HEK293 (cell line): Measurements from ENCODE around the gene VSTM2B.

Experiments
- CTCF ChIA-PET: fragments of 350-600 bp; formaldehyde crosslinking; extraction: SDS; loops from one replicate; lab custom pipeline; 2021; ENCODE audit warnings: antibody characterized with exemption; lab: Yijun Ruan, JAX
- POLR2A ChIA-PET: fragments of 300-600 bp; formaldehyde crosslinking; extraction: SDS; loops from one replicate; lab custom pipeline; 2020; ENCODE audit warnings: antibody characterized with exemption, inconsistent platforms; lab: Yijun Ruan, JAX
- H3K27ac ChIP-seq: fragments of 200-500 bp; sonication (Bioruptor generic); 2 replicates; pipeline ENCODE4 v1.5.1; 2014; ENCODE audit warnings: low read depth, low read length, control low read depth, inconsistent platforms; ENCODE audit errors: extremely low read depth
- H3K36me3 ChIP-seq, 2 experiments: fragments of 200-500 bp in 1 of 2; sonication (Bioruptor generic) in 1 of 2; 1 replicate in 1 of 2; 2 replicates in 1 of 2; pipeline ENCODE4 v1.5.1; 2014 to 2017; ENCODE audit warnings: inconsistent platforms in 2 of 2, low read length in 2 of 2; ENCODE audit not compliant: control insufficient read depth in 2 of 2, insufficient read depth in 1 of 2
- H3K4me1 ChIP-seq: fragments of 200-500 bp; sonication (Bioruptor generic); 2 replicates; pipeline ENCODE4 v1.5.1; 2014; ENCODE audit warnings: mild to moderate bottlenecking, low read length, inconsistent platforms; ENCODE audit not compliant: control insufficient read depth, insufficient read depth
- H3K4me3 ChIP-seq: 2 replicates; pipeline ENCODE4 v1.5.1; 2011; ENCODE audit warnings: low read depth, mild to moderate bottlenecking, control low read depth, low read length, moderate library complexity
- H3K9me3 ChIP-seq: fragments of 200-500 bp; sonication (Bioruptor generic); 2 replicates; pipeline ENCODE4 v1.5.1; 2014; ENCODE audit warnings: low read depth, low read length, inconsistent platforms; ENCODE audit not compliant: control insufficient read depth, insufficient read depth
- FEZF1 ChIP-seq: fragments of 450-650 bp; formaldehyde crosslinking; IDR thresholded peaks from 2 replicates; pipeline ENCODE4 v1.5.1; 2016; ENCODE audit warnings: missing biosample characterization, missing genetic modification characterization
- GLIS1 ChIP-seq: fragments of 450-650 bp; formaldehyde crosslinking; IDR thresholded peaks from 2 replicates; pipeline ENCODE4 v1.5.1; 2016; ENCODE audit warnings: missing biosample characterization, missing genetic modification characterization
- IKZF3 ChIP-seq: fragments of 450-650 bp; IDR thresholded peaks from 2 replicates; pipeline ENCODE4 v1.5.0; 2018; ENCODE audit warnings: missing biosample characterization, mild to moderate bottlenecking, missing genetic modification characterization, moderate library complexity
- KLF10 ChIP-seq: fragments of 450-650 bp; IDR thresholded peaks from 2 replicates; pipeline ENCODE4 v1.5.1; 2018; ENCODE audit warnings: missing biosample characterization, mild to moderate bottlenecking, missing genetic modification characterization
- KLF7 ChIP-seq: fragments of 450-650 bp; formaldehyde crosslinking; IDR thresholded peaks from 2 replicates; pipeline ENCODE4 v1.5.1; 2016; ENCODE audit warnings: missing biosample characterization, missing genetic modification characterization, borderline replicate concordance
- MZF1 ChIP-seq: fragments of 450-650 bp; formaldehyde crosslinking; IDR thresholded peaks from 2 replicates; pipeline ENCODE4 v1.5.1; 2017; ENCODE audit warnings: missing biosample characterization, missing genetic modification characterization, borderline replicate concordance
- SCRT1 ChIP-seq: fragments of 450-650 bp; formaldehyde crosslinking; IDR thresholded peaks from 2 replicates; pipeline ENCODE4 v1.5.1; 2016; ENCODE audit warnings: missing biosample characterization, missing genetic modification characterization, borderline replicate concordance
- SCRT2 ChIP-seq: fragments of 450-650 bp; formaldehyde crosslinking; IDR thresholded peaks from 2 replicates; pipeline ENCODE4 v1.5.1; 2016; ENCODE audit warnings: missing biosample characterization, missing genetic modification characterization
- ZBTB20 ChIP-seq: fragments of 450-650 bp; formaldehyde crosslinking; IDR thresholded peaks from 2 replicates; pipeline ENCODE4 v1.5.1; 2016; ENCODE audit warnings: missing biosample characterization, missing genetic modification characterization
- ZNF354C ChIP-seq: fragments of 450-650 bp; formaldehyde crosslinking; IDR thresholded peaks from 2 replicates; pipeline ENCODE4 v1.5.1; 2016; ENCODE audit warnings: missing biosample characterization, missing genetic modification characterization, low read depth, borderline replicate concordance
- ZNF571 ChIP-seq: fragments of 450-650 bp; formaldehyde crosslinking; IDR thresholded peaks from 2 replicates; pipeline ENCODE4 v1.5.0; 2017; ENCODE audit warnings: missing biosample characterization, missing genetic modification characterization
- ZNF768 ChIP-seq: fragments of 450-650 bp; formaldehyde crosslinking; IDR thresholded peaks from 2 replicates; pipeline ENCODE4 v1.5.1; 2018; ENCODE audit warnings: missing biosample characterization, mild to moderate bottlenecking, missing genetic modification characterization
- ZNF792 ChIP-seq: fragments of 450-650 bp; formaldehyde crosslinking; IDR thresholded peaks from 2 replicates; pipeline ENCODE4 v1.5.1; 2016; ENCODE audit warnings: missing biosample characterization, missing genetic modification characterization
- ZSCAN30 ChIP-seq: fragments of 450-650 bp; IDR thresholded peaks from 2 replicates; pipeline ENCODE4 v1.5.1; 2018; ENCODE audit warnings: missing biosample characterization, mild to moderate bottlenecking, missing genetic modification characterization, moderate library complexity
- TF ChIP-seq, protein P1 (sequence below): fragments of 450-650 bp; formaldehyde crosslinking; IDR thresholded peaks from 2 replicates; pipeline ENCODE4 v1.5.1; 2016; ENCODE audit warnings: missing biosample characterization, missing genetic modification characterization
- TF ChIP-seq, protein P2 (sequence below): fragments of 450-650 bp; formaldehyde crosslinking; IDR thresholded peaks from 2 replicates; pipeline ENCODE4 v1.5.1; 2017; ENCODE audit warnings: missing biosample characterization, missing genetic modification characterization
- TF ChIP-seq, protein P3 (sequence below): fragments of 450-650 bp; formaldehyde crosslinking; IDR thresholded peaks from 2 replicates; pipeline ENCODE4 v1.5.1; 2016; ENCODE audit warnings: missing biosample characterization, missing genetic modification characterization, low read depth
- TF ChIP-seq, protein P4 (sequence below): fragments of 450-650 bp; formaldehyde crosslinking; IDR thresholded peaks from 2 replicates; pipeline ENCODE4 v1.5.1; 2017; ENCODE audit warnings: missing biosample characterization, missing genetic modification characterization
- TF ChIP-seq, protein P5 (sequence below): fragments of 450-650 bp; formaldehyde crosslinking; IDR thresholded peaks from 2 replicates; pipeline ENCODE4 v1.5.1; 2016; ENCODE audit warnings: missing biosample characterization, missing genetic modification characterization
- TF ChIP-seq, protein P6 (sequence below): sonication (generic); formaldehyde crosslinking; IDR thresholded peaks from 2 replicates; pipeline ENCODE4 v1.8.1; 2022; ENCODE audit warnings: mild to moderate bottlenecking, moderate library complexity, missing genetic modification reagents
- TF ChIP-seq, protein P7 (sequence below): fragments of 450-650 bp; formaldehyde crosslinking; IDR thresholded peaks from 2 replicates; pipeline ENCODE4 v1.5.1; 2016; ENCODE audit warnings: missing biosample characterization, missing genetic modification characterization
- TF ChIP-seq, protein P8 (sequence below): fragments of 450-650 bp; formaldehyde crosslinking; IDR thresholded peaks from 2 replicates; pipeline ENCODE4 v1.5.1; 2016; ENCODE audit warnings: missing biosample characterization, missing genetic modification characterization, borderline replicate concordance

The VSTM2B gene

DNA sequence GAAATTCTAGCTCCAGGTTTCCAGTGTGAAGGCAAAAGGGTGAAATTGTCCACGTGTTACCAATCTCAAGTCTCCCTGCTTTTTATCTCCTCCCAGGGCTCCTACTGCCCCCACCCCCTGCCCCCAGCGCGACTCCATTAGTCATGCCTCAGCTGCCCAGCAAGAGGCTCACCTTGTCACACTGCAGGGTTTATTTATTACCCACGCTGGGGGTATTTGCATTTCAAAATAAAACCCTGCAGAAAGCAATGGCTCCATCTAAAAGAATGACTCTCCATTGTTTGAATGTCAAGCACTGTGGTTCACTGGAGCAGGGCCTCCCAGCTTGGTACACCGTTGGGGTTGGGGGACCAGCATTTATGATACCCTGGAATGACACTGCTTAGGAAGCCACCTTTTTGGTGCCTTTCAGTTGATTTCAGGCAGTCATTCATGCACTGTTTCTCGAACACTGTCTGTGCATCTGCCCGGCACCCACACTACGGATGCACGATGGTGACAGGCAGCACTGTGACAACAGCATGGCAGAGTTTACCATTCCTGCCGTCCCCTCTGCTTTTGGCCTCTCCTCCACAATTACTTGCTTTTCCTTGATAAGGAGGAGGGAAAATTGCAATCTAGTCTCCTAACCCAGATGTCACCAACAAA lies 70.4 kb downstream of the VSTM2B start (continued):
- no peak for TF ChIP-seq KLF7
- peak; percentile 41; the same call in 1 of the 2 replicates for TF ChIP-seq ZSCAN30

DNA sequence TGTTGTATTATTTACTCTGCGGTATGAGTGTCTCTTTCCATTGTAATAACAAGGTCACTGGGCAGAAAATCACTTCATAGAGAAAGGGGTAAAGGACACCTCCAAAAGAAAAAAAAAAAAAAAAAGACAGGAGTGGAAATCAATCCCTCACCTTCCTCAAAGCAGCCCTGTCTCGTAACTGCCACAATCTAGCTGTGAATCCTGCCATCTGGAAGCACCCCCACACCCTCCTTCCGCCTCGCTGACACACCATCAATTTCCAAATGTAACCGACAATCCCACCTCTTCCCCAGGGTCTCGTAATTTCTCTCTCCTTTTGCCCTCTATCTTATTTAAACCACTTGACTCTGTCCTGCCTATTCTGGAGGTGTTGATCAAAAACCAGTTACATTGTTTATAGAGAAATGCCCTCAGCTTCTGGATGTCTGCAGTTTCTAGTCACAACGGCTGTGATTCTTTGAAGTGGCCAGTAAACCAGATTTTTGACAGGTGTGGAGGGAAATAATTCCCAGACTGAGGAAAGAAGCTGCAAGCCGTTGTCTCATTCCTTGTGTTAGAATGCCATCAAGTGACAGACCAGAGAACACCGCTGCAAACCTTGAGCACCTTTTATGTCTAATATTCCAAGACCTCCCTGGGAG lies 71.2 kb downstream of the VSTM2B start:
- Histone ChIP-seq H3K27ac (peak overlapping the region; percentile 37; the same call in 1 of the 2 replicates), H3K36me3 (no peaks in the 10 kb centered on the region), H3K4me3 (no peak overlapping the region), H3K9me3 (no peaks in the 10 kb centered on the region), H3K4me1 (peaks cover 21% of the 10 kb centered on the region)
- ChIA-PET POLR2A (interaction anchor here (0.6 to 3.3 kb wide), 3 partner anchors 9 to 387 kb away, joined by 3 to 31 read pairs (median 8); partner anchors contain the start of gene POP4), CTCF (interaction anchor here (0.7 to 4.9 kb wide), 29 partner anchors 8 to 1364 kb away, joined by 3 to 24 read pairs (median 6); partner anchors contain the start of gene C19orf12)
- TF ChIP-seq FEZF1 (tag by site-specific recombination) = peak; percentile 83
- peak; percentile 16; the same call in 1 of the 2 replicates for TF ChIP-seq SCRT2 (tag by site-specific recombination)
- no peak for TF ChIP-seq ZBTB20 (tag by site-specific recombination)
- TF ChIP-seq, protein P1, sequence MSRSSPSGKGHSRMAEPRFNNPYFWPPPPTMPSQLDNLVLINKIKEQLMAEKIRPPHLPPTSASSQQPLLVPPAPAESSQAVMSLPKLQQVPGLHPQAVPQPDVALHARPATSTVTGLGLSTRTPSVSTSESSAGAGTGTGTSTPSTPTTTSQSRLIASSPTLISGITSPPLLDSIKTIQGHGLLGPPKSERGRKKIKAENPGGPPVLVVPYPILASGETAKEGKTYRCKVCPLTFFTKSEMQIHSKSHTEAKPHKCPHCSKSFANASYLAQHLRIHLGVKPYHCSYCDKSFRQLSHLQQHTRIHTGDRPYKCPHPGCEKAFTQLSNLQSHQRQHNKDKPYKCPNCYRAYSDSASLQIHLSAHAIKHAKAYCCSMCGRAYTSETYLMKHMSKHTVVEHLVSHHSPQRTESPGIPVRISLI (tag by site-specific recombination) = peak; percentile 87
- TF ChIP-seq, protein P2, sequence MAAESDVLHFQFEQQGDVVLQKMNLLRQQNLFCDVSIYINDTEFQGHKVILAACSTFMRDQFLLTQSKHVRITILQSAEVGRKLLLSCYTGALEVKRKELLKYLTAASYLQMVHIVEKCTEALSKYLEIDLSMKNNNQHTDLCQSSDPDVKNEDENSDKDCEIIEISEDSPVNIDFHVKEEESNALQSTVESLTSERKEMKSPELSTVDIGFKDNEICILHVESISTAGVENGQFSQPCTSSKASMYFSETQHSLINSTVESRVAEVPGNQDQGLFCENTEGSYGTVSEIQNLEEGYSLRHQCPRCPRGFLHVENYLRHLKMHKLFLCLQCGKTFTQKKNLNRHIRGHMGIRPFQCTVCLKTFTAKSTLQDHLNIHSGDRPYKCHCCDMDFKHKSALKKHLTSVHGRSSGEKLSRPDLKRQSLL (tag by site-specific recombination) = no peak
- no peak; the same call in 1 of the 2 replicates for TF ChIP-seq ZNF792 (tag by site-specific recombination)
- TF ChIP-seq, protein P3, sequence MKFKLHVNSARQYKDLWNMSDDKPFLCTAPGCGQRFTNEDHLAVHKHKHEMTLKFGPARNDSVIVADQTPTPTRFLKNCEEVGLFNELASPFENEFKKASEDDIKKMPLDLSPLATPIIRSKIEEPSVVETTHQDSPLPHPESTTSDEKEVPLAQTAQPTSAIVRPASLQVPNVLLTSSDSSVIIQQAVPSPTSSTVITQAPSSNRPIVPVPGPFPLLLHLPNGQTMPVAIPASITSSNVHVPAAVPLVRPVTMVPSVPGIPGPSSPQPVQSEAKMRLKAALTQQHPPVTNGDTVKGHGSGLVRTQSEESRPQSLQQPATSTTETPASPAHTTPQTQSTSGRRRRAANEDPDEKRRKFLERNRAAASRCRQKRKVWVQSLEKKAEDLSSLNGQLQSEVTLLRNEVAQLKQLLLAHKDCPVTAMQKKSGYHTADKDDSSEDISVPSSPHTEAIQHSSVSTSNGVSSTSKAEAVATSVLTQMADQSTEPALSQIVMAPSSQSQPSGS = peak; percentile 42
- peak; percentile 83 for TF ChIP-seq GLIS1 (tag by site-specific recombination)
- 0 out of 2 replicates have a peak, but pooled peaks have one; percentile 37 for TF ChIP-seq KLF10 (tag by site-specific recombination)
- no peak for TF ChIP-seq ZNF768
- TF ChIP-seq, protein P4, sequence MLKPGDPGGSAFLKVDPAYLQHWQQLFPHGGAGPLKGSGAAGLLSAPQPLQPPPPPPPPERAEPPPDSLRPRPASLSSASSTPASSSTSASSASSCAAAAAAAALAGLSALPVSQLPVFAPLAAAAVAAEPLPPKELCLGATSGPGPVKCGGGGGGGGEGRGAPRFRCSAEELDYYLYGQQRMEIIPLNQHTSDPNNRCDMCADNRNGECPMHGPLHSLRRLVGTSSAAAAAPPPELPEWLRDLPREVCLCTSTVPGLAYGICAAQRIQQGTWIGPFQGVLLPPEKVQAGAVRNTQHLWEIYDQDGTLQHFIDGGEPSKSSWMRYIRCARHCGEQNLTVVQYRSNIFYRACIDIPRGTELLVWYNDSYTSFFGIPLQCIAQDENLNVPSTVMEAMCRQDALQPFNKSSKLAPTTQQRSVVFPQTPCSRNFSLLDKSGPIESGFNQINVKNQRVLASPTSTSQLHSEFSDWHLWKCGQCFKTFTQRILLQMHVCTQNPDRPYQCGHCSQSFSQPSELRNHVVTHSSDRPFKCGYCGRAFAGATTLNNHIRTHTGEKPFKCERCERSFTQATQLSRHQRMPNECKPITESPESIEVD = 0 out of 2 replicates have a peak, but pooled peaks have one; percentile 32
- TF ChIP-seq IKZF3 = peak; percentile 85
- 0 out of 2 replicates have a peak, but pooled peaks have one; percentile 37 for TF ChIP-seq SCRT1 (tag by site-specific recombination)
- TF ChIP-seq, protein P5, sequence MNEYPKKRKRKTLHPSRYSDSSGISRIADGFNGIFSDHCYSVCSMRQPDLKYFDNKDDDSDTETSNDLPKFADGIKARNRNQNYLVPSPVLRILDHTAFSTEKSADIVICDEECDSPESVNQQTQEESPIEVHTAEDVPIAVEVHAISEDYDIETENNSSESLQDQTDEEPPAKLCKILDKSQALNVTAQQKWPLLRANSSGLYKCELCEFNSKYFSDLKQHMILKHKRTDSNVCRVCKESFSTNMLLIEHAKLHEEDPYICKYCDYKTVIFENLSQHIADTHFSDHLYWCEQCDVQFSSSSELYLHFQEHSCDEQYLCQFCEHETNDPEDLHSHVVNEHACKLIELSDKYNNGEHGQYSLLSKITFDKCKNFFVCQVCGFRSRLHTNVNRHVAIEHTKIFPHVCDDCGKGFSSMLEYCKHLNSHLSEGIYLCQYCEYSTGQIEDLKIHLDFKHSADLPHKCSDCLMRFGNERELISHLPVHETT = no peak; the same call in 1 of the 2 replicates
- TF ChIP-seq, protein P6, sequence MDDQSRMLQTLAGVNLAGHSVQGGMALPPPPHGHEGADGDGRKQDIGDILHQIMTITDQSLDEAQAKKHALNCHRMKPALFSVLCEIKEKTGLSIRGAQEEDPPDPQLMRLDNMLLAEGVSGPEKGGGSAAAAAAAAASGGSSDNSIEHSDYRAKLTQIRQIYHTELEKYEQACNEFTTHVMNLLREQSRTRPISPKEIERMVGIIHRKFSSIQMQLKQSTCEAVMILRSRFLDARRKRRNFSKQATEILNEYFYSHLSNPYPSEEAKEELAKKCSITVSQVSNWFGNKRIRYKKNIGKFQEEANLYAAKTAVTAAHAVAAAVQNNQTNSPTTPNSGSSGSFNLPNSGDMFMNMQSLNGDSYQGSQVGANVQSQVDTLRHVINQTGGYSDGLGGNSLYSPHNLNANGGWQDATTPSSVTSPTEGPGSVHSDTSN (CRISPR knock-in tag) = no peak
- no peak for TF ChIP-seq ZNF571 (tag by site-specific recombination)
- TF ChIP-seq, protein P7, sequence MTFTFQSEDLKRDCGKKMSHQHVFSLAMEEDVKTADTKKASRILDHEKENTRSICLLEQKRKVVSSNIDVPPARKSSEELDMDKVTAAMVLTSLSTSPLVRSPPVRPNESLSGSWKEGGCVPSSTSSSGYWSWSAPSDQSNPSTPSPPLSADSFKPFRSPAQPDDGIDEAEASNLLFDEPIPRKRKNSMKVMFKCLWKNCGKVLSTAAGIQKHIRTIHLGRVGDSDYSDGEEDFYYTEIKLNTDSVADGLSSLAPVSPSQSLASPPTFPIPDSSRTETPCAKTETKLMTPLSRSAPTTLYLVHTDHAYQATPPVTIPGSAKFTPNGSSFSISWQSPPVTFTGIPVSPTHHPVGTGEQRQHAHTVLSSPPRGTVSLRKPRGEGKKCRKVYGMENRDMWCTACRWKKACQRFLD (tag by site-specific recombination) = no peak
- TF ChIP-seq, protein P8, sequence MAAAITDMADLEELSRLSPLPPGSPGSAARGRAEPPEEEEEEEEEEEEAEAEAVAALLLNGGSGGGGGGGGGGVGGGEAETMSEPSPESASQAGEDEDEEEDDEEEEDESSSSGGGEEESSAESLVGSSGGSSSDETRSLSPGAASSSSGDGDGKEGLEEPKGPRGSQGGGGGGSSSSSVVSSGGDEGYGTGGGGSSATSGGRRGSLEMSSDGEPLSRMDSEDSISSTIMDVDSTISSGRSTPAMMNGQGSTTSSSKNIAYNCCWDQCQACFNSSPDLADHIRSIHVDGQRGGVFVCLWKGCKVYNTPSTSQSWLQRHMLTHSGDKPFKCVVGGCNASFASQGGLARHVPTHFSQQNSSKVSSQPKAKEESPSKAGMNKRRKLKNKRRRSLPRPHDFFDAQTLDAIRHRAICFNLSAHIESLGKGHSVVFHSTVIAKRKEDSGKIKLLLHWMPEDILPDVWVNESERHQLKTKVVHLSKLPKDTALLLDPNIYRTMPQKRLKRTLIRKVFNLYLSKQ = no peak
- no peak for TF ChIP-seq MZF1 (tag by site-specific recombination)
- no peak for TF ChIP-seq ZNF354C (tag by site-specific recombination)
